Heart left ventricle (tissue), 13 donors: ENCODE data around the gene STYX.

Experiments used
- POLR2A ChIP-seq, 2 donors: fragments of 450-650 bp; IDR thresholded peaks; one replicate each; pipeline ENCODE4 v1.6.1; 2017; ENCODE audit warnings: antibody characterized with exemption in 2 of 2, mild to moderate bottlenecking in 2 of 2, moderate library complexity in 2 of 2
- TF ChIP-seq, protein P1 (sequence below), 12 donors: fragments of 200-600 bp; sonication (generic) in 4 of 12; IDR thresholded peaks; one replicate each; pipeline versions ENCODE4 v1.5.0 to v1.8.0; 2018 to 2022; ENCODE audit warnings: antibody characterized with exemption in 12 of 12, mild to moderate bottlenecking in 5 of 12
- donor health status: ischemic (EF 13 %, LVEDD 7.1; RV severe dilation, severe dysfunction).
- donor health status: DM: no; HTN: yes; CAD: no.
- donor health status: DM: no; HTN: no; CAD: no.
- donor health status: ischemic (EF 25% LVEDD 6.9; RV normal size, moderate dysfunction).
- donor health status: ischemic (EF 25% LVEDD 5.7; RV mildly dilated, moderate dysfunction).
- donor health status: ischemic (EF 35%, LVEDD 5.7; RV mildly dilated, moderate dysfunction).
- donor health status: nonischemic (EF 11% LVEDD 7.7; RV severe dilation, severe dysfunction).
- donor health status: DM: yes; HTN: yes; CAD: no.
- donor health status: PGD.
- donor health status: ischemic (EF 29% LVEDD 5.4; RV normal size, mild dysfunction).
- donor health status: nonischemic (EF 23%, LVEDD 6.1; RV moderate dilation, normal function).

DNA sequence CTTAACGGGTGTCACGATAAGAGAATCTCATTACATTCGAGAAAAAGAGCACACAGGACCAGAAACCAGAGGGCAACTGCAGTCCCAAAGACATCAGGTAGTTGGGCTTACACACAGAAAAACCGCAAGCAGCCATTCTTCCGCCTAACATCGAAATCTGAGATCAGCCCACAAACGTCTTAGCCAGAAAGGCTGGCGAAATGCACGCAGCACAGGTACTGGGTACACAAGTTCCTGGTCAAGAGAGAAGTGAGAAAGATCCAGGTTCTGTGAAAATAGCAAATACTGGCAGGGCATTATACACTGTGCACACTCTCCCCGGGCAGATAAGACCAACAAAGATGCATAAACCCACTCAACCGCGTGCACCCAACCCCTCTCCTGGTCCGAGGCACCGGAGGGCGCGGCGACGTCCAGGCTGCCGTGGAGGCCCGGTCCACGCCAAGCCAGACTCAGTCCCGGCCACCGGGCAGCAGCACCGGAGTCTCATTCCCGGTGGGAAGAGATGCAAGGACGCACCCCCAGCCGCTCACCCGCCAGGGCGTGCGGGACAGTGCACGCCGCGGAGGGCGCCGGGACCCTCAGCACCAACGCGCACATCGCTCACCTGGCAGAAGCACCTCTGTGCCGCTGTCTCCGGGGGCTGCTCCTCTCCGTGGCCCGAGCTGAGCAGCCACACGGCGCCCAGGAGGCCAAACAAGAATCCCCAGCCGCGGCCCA is 35.0 kb upstream of the STYX start:
- TF ChIP-seq, protein P1, sequence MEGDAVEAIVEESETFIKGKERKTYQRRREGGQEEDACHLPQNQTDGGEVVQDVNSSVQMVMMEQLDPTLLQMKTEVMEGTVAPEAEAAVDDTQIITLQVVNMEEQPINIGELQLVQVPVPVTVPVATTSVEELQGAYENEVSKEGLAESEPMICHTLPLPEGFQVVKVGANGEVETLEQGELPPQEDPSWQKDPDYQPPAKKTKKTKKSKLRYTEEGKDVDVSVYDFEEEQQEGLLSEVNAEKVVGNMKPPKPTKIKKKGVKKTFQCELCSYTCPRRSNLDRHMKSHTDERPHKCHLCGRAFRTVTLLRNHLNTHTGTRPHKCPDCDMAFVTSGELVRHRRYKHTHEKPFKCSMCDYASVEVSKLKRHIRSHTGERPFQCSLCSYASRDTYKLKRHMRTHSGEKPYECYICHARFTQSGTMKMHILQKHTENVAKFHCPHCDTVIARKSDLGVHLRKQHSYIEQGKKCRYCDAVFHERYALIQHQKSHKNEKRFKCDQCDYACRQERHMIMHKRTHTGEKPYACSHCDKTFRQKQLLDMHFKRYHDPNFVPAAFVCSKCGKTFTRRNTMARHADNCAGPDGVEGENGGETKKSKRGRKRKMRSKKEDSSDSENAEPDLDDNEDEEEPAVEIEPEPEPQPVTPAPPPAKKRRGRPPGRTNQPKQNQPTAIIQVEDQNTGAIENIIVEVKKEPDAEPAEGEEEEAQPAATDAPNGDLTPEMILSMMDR (IDR thresholded peaks at IDR 0.05) = no peak
- TF ChIP-seq POLR2A (IDR thresholded peaks at IDR 0.05) = no peak
